Caco-2 (cell line): ENCODE measurements around the gene SHKBP1. TPM values are rescaled to one million over a fixed set of nuclear protein-coding genes. Genes with fewer than 3 reads are reported as not detected.

Source experiments
- BruUV-seq: library from RNA; stranded (reverse); fragments of 400-500 nt; replicated peaks from 2 replicates; lab custom pipeline; 2021; lab: Mats Ljungman, UMichigan
- CTCF ChIA-PET: fragments of 300-600 bp; sonication (Branson Sonifier 250); formaldehyde crosslinking; loops from one replicate; lab custom pipeline; 2022; ENCODE audit warnings: antibody characterized with exemption; lab: Charles Lee
- POLR2A ChIA-PET: fragments of 300-600 bp; sonication (Branson Sonifier 250); formaldehyde crosslinking; loops from one replicate; lab custom pipeline; 2022; ENCODE audit warnings: antibody characterized with exemption; lab: Charles Lee
- DNase-seq, 2 experiments: peaks; one replicate each; pipeline versions ENCODE4 v3.0.0 to v3.0.0-alpha.2; 2020 to 2022
- H3K27me3 ChIP-seq: replicated peaks from 2 replicates; pipeline ENCODE4 v1.6.0; 2011; ENCODE audit warnings: low read length; ENCODE audit not compliant: control insufficient read depth, insufficient read depth
- H3K36me3 ChIP-seq: 2 replicates; pipeline ENCODE4 v1.5.1; 2011; ENCODE audit warnings: low read length; ENCODE audit not compliant: control insufficient read depth, insufficient read depth
- H3K4me1 ChIP-seq: fragments of 250-450 bp; sonication (Bioruptor Pico); 2 replicates; pipeline ENCODE4 v1.5.1; 2020; ENCODE audit warnings: mild to moderate bottlenecking
- H3K4me3 ChIP-seq: 2 replicates; pipeline ENCODE4 v1.5.1; 2011; ENCODE audit warnings: low read depth, mild to moderate bottlenecking, control low read depth, low read length
- H3K9me3 ChIP-seq: fragments of 250-450 bp; sonication (Bioruptor Pico); 2 replicates; pipeline ENCODE4 v1.5.1; 2020; ENCODE audit warnings: mild to moderate bottlenecking, moderate library complexity
- H3K27ac Mint-ChIP-seq: one replicate; pipeline ENCODE4 v1.8.0; 2022; ENCODE audit warnings: mixed read lengths; ENCODE audit not compliant: unreplicated experiment
- H3K27me3 Mint-ChIP-seq: one replicate; pipeline ENCODE4 v1.8.0; 2022; ENCODE audit warnings: mixed read lengths; ENCODE audit not compliant: insufficient read depth, unreplicated experiment
- H3K36me3 Mint-ChIP-seq: one replicate; pipeline ENCODE4 v1.8.0; 2022; ENCODE audit warnings: mild to moderate bottlenecking, mixed read lengths; ENCODE audit not compliant: insufficient read depth, unreplicated experiment
- H3K4me1 Mint-ChIP-seq: one replicate; pipeline ENCODE4 v1.8.0; 2022; ENCODE audit warnings: low read depth, mixed read lengths; ENCODE audit not compliant: unreplicated experiment
- H3K4me3 Mint-ChIP-seq: one replicate; pipeline ENCODE4 v1.8.0; 2022; ENCODE audit warnings: mild to moderate bottlenecking, moderate library complexity, mixed read lengths; ENCODE audit not compliant: unreplicated experiment
- H3K9me3 Mint-ChIP-seq: one replicate; pipeline ENCODE4 v1.8.0; 2022; ENCODE audit warnings: mixed read lengths; ENCODE audit not compliant: unreplicated experiment
- intact Hi-C: fragments of 100-400 bp; cut with micrococcal nuclease; formaldehyde crosslinking; loops from one replicate; pipeline ENCODE4 v1.10.0; 2022; ENCODE audit not compliant: unreplicated experiment
- total RNA-seq: library from RNA; stranded (reverse); gene quantifications from 2 replicates; pipeline ENCODE4 v1.2.3, GENCODE V29; 2022
- TF ChIP-seq, protein P1 (sequence below), 2 experiments: fragments of 200-600 bp in 1 of 2; IDR thresholded peaks; 1 replicate in 1 of 2; 2 replicates in 1 of 2; pipeline versions ENCODE4 v1.5.1 to v1.8.0; 2011 to 2022; ENCODE audit warnings: antibody characterized with exemption in 1 of 2, control low read depth in 1 of 2, inconsistent platforms in 1 of 2, low read depth in 1 of 2, low read length in 1 of 2, mild to moderate bottlenecking in 1 of 2, moderate library complexity in 1 of 2; ENCODE audit not compliant: insufficient read depth in 1 of 2, severe bottlenecking in 1 of 2, unreplicated experiment in 1 of 2

SHKBP1 gene
- total RNA-seq, 1 experiment from 2014 or later = 82.6 TPM

DNA sequence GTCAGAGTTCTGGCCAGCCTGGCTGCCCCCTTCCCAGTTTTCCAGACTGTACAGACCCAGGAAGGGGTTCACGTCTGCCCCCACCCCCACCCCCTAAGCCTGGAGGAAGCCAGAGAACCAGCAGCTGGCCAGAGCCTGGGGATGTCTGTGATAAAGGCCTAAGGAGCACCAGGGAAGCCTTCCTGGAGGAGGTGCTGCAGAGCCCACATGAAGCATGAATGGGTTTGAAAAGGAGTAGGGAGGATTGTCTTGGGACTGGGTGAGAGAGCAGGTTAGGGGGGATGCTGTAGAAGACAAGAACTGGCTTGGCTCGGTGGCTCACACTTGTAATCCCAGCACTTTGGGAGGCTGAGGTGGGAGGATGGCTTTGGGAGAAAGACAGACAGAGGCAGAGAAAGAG lies 5.8 kb downstream of the SHKBP1 start:
- H3K4me3 ChIP-seq = no peak overlapping the region
- TF ChIP-seq, protein P1, sequence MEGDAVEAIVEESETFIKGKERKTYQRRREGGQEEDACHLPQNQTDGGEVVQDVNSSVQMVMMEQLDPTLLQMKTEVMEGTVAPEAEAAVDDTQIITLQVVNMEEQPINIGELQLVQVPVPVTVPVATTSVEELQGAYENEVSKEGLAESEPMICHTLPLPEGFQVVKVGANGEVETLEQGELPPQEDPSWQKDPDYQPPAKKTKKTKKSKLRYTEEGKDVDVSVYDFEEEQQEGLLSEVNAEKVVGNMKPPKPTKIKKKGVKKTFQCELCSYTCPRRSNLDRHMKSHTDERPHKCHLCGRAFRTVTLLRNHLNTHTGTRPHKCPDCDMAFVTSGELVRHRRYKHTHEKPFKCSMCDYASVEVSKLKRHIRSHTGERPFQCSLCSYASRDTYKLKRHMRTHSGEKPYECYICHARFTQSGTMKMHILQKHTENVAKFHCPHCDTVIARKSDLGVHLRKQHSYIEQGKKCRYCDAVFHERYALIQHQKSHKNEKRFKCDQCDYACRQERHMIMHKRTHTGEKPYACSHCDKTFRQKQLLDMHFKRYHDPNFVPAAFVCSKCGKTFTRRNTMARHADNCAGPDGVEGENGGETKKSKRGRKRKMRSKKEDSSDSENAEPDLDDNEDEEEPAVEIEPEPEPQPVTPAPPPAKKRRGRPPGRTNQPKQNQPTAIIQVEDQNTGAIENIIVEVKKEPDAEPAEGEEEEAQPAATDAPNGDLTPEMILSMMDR (IDR thresholded peaks at IDR 0.05; ENCODE audit: insufficient read depth in 1 of 2, low read depth in 1 of 2, low read length in 1 of 2, severe bottlenecking in 1 of 2, unreplicated experiment in 1 of 2) = no peak
- no peak overlapping the region for H3K4me3 Mint-ChIP-seq
- H3K36me3 Mint-ChIP-seq = peaks cover 15% of the 10 kb centered on the region
- 0 out of 2 replicates have a peak, but pooled peaks cover 3% of the 10 kb centered on the region for H3K4me1 ChIP-seq
- H3K27ac Mint-ChIP-seq = no peak overlapping the region
- no peak for DNase-seq
- intact Hi-C loops = no loop called here
- H3K27me3 Mint-ChIP-seq = no peaks in the 10 kb centered on the region
- ChIA-PET POLR2A (no interaction called here), CTCF (no interaction called here)
- no peaks in the 10 kb centered on the region for H3K9me3 ChIP-seq
- H3K27me3 ChIP-seq = no peaks in the 10 kb centered on the region
- H3K9me3 Mint-ChIP-seq = no peaks in the 10 kb centered on the region
- peaks cover 18% of the 10 kb centered on the region for H3K4me1 Mint-ChIP-seq
- no peaks in the 10 kb centered on the region for H3K36me3 ChIP-seq
- no TSS peak for BruUV-seq

GRCh38 chr19:40583283-40583682 lies 6.6 kb downstream of the SHKBP1 start:
- Histone ChIP-seq H3K9me3 (no peaks in the 10 kb centered on the region), H3K27me3 (no peaks in the 10 kb centered on the region), H3K4me1 (no peaks in the 10 kb centered on the region), H3K36me3 (no peaks in the 10 kb centered on the region), H3K4me3 (no peak overlapping the region)
- BruUV-seq = no TSS peak
- peaks cover 11% of the 10 kb centered on the region for H3K4me1 Mint-ChIP-seq
- DNase-seq = no peak
- H3K27me3 Mint-ChIP-seq = no peaks in the 10 kb centered on the region
- H3K9me3 Mint-ChIP-seq = no peaks in the 10 kb centered on the region
- TF ChIP-seq, protein P1 (IDR thresholded peaks at IDR 0.05; ENCODE audit: insufficient read depth in 1 of 2, low read depth in 1 of 2, low read length in 1 of 2, severe bottlenecking in 1 of 2, unreplicated experiment in 1 of 2) = no peak
- no peak overlapping the region for H3K4me3 Mint-ChIP-seq
- ChIA-PET POLR2A (no interaction called here), CTCF (no interaction called here)
- peaks cover 15% of the 10 kb centered on the region for H3K36me3 Mint-ChIP-seq
- H3K27ac Mint-ChIP-seq = no peak overlapping the region
- intact Hi-C loops = no loop called here

- BruUV-seq = no TSS peak
- TF ChIP-seq, protein P1 (IDR thresholded peaks at IDR 0.05; ENCODE audit: insufficient read depth in 1 of 2, low read depth in 1 of 2, low read length in 1 of 2, severe bottlenecking in 1 of 2, unreplicated experiment in 1 of 2) = no peak
- CTCF ChIA-PET = no interaction called here
- H3K27me3 ChIP-seq = no peaks in the 10 kb centered on the region
- H3K9me3 ChIP-seq = no peaks in the 10 kb centered on the region
- POLR2A ChIA-PET = no interaction called here
- H3K4me3 ChIP-seq = no peak overlapping the region
- no peak overlapping the region for H3K4me3 Mint-ChIP-seq
- no peak for DNase-seq
- H3K4me1 ChIP-seq = no peaks in the 10 kb centered on the region
- H3K36me3 Mint-ChIP-seq = peaks cover 10% of the 10 kb centered on the region
- no peaks in the 10 kb centered on the region for H3K27me3 Mint-ChIP-seq
- H3K27ac Mint-ChIP-seq = no peak overlapping the region
- peaks cover 7% of the 10 kb centered on the region for H3K4me1 Mint-ChIP-seq
- no peaks in the 10 kb centered on the region for H3K9me3 Mint-ChIP-seq
- H3K36me3 ChIP-seq = no peaks in the 10 kb centered on the region
- intact Hi-C loops = no loop called here
These were observed 7.3 kb downstream of the SHKBP1 start for GRCh38 chr19:40584007-40584406.
